ENCODE results near the gene STX16. TPM values are rescaled to one million over a fixed set of nuclear protein-coding genes. Genes with fewer than 3 reads are reported as not detected.

Gene STX16
- total and polyA plus RNA-seq, 8 donors = 17.9 to 67.0 (median 25.1) TPM

- Histone ChIP-seq H3K36me3 (no peaks in the 10 kb centered on the region), H3K27ac (peak overlapping the region in 2 of 4 donors; percentile 44 to 46), H3K4me3 (no peak overlapping the region), H3K4me1 (no peaks in the 10 kb centered on the region), H3K9me3 (no peaks in the 10 kb centered on the region), H3K27me3 (no peaks in the 10 kb centered on the region)
- TF ChIP-seq CTCF (IDR thresholded peaks at IDR 0.05) = no peak
- intact Hi-C loops (cut with DNase I) = no loop called here
- WGBS, 2 donors = 25 to 27% methylated on average over 5 of the region's 5 CpGs
- DNase-seq (peak in 2 of 6 donors; percentile 13 to 22), ATAC-seq (peak in 3 of 4 donors; percentile 33 to 38 (median 38)), FAIRE-seq (no peak)
Measured at GRCh38 chr20:58645412-58645968, 5.6 kb upstream of the STX16 start.

GRCh38 chr20:58646257-58646656 lies 4.8 kb upstream of the STX16 start:
- Histone ChIP-seq H3K36me3 (no peaks in the 10 kb centered on the region), H3K27ac (peak overlapping the region in 2 of 4 donors; percentile 44 to 46), H3K4me1 (no peaks in the 10 kb centered on the region), H3K9me3 (no peaks in the 10 kb centered on the region), H3K27me3 (no peaks in the 10 kb centered on the region), H3K4me3 (no peak overlapping the region)
- FAIRE-seq = no peak
- intact Hi-C loops (cut with DNase I) = no loop called here
- DNase-seq = peak in 1 of 6 donors; percentile 6
- WGBS, 2 donors = 85 to 89% methylated on average over 3 of the region's 3 CpGs
- TF ChIP-seq CTCF (IDR thresholded peaks at IDR 0.05) = no peak
- no peak for ATAC-seq

- FAIRE-seq = no peak
- H3K36me3 ChIP-seq = no peaks in the 10 kb centered on the region
- intact Hi-C loops (cut with DNase I) = no loop called here
- no peaks in the 10 kb centered on the region for H3K4me1 ChIP-seq
- TF ChIP-seq CTCF (IDR thresholded peaks at IDR 0.05) = no peak
- H3K27ac ChIP-seq = no peak overlapping the region
- no peaks in the 10 kb centered on the region for H3K9me3 ChIP-seq
- H3K4me3 ChIP-seq = no peak overlapping the region
- 75 to 87% methylated on average over 4 of the region's 4 CpGs for WGBS, 2 donors
- H3K27me3 ChIP-seq = no peaks in the 10 kb centered on the region
- DNase-seq = no peak
- no peak for ATAC-seq
Measured at GRCh38 chr20:58646703-58647102, 4.4 kb upstream of the STX16 start.

- intact Hi-C loops (cut with DNase I) = no loop called here
- Histone ChIP-seq H3K27me3 (no peaks in the 10 kb centered on the region), H3K36me3 (no peaks in the 10 kb centered on the region), H3K9me3 (no peaks in the 10 kb centered on the region), H3K27ac (no peak overlapping the region), H3K4me3 (no peak overlapping the region), H3K4me1 (no peaks in the 10 kb centered on the region)
- FAIRE-seq = no peak
- no peak for TF ChIP-seq CTCF (IDR thresholded peaks at IDR 0.05)
- WGBS, 2 donors = 74 to 84% methylated on average over 7 of the region's 7 CpGs
- DNase-seq = no peak
- no peak for ATAC-seq
Measured at GRCh38 chr20:58647162-58647795, 3.8 kb upstream of the STX16 start.
